NCI-H2196 (cell line): ENCODE data around the gene TXLNA.
A peak's percentile ranks its signal among the peaks of the same experiment; 100 is the strongest.

ENCODE experiments used
- DNase-seq: peaks from one replicate; lab custom pipeline; 2025; ENCODE audit not compliant: unreplicated experiment; lab: John Stamatoyannopoulos, UW

Gene TXLNA

GRCh38 chr1:32208469-32208868 lies 29.0 kb downstream of the TXLNA start:
- no peak for DNase-seq

- peak; percentile 97 for DNase-seq
Observed at GRCh38 chr1:32208891-32209328, 29.4 kb downstream of the TXLNA start, which contains the start of gene DCDC2B. DCDC2B (plus strand) TSS chr1:32209089; CDS start chr1:32209094, 5 bp downstream.

GRCh38 chr1:32215629-32216480 lies 36.4 kb downstream of the TXLNA start:
- peak; percentile 84 for DNase-seq

- no peak for DNase-seq
Observed at GRCh38 chr1:32216566-32216965, 37.1 kb downstream of the TXLNA start.

- DNase-seq, result no peak
Observed at GRCh38 chr1:32219022-32219421, 39.5 kb downstream of the TXLNA start.

GRCh38 chr1:32220746-32221580 lies 41.5 kb downstream of the TXLNA start:
- DNase-seq, result peak; percentile 39

- no peak for DNase-seq
Observed at GRCh38 chr1:32221581-32221979, 42.1 kb downstream of the TXLNA start.

- peak; percentile 94 for DNase-seq
Observed at GRCh38 chr1:32221980-32222755, 42.7 kb downstream of the TXLNA start, which contains the start of the genes EIF3I and TMEM234. EIF3I (plus strand) TSS chr1:32222407; CDS start chr1:32222442, 35 bp downstream. TMEM234 (minus strand) TSS chr1:32222353; CDS start chr1:32222322, 31 bp downstream.

- DNase-seq, result no peak
Observed at GRCh38 chr1:32223683-32224082, 44.2 kb downstream of the TXLNA start.

GRCh38 chr1:32224285-32224684 lies 44.8 kb downstream of the TXLNA start:
- DNase-seq, result no peak

- DNase-seq, result no peak
Observed at GRCh38 chr1:32228771-32229170, 49.3 kb downstream of the TXLNA start.

GRCh38 chr1:32231843-32232432 lies 52.5 kb downstream of the TXLNA start:
- DNase-seq, result no peak

GRCh38 chr1:32232558-32233304 lies 53.3 kb downstream of the TXLNA start:
- no peak for DNase-seq

GRCh38 chr1:32234792-32235191 lies 55.3 kb downstream of the TXLNA start:
- DNase-seq, result no peak

GRCh38 chr1:32239337-32239736 lies 59.9 kb downstream of the TXLNA start:
- DNase-seq, result peak; percentile 55

- no peak for DNase-seq
Observed at GRCh38 chr1:32239790-32240139, 60.3 kb downstream of the TXLNA start.

GRCh38 chr1:32240140-32240951 lies 60.9 kb downstream of the TXLNA start:
- peak; percentile 92 for DNase-seq

- peak; percentile 65 for DNase-seq
Observed at GRCh38 chr1:32241001-32241763, 61.7 kb downstream of the TXLNA start.
